HepG2 (cell line): ENCODE data around the gene C10orf143.

ENCODE experiments used
- EED ChIP-seq: sonication (generic); formaldehyde crosslinking; IDR thresholded peaks from 2 replicates; pipeline ENCODE4 v1.5.0; 2020; ENCODE audit warnings: mild to moderate bottlenecking, missing genetic modification reagents
- EP300 ChIP-seq, 3 experiments: sonication (generic) in 1 of 3; formaldehyde crosslinking in 1 of 3; IDR thresholded peaks; 2 replicates each; pipeline versions ENCODE4 v1.5.1 to v1.6.1; 2011 to 2020; ENCODE audit warnings: low read depth in 2 of 3, low read length in 2 of 3, borderline replicate concordance in 1 of 3, improper control_type of control experiment in 1 of 3, mild to moderate bottlenecking in 1 of 3, missing genetic modification reagents in 1 of 3, moderate library complexity in 1 of 3
- ESRRA ChIP-seq: sonication (generic); formaldehyde crosslinking; IDR thresholded peaks from 2 replicates; pipeline ENCODE4 v1.5.1; 2020; ENCODE audit warnings: mild to moderate bottlenecking, low read depth, missing genetic modification reagents
- SIN3A ChIP-seq: IDR thresholded peaks from 2 replicates; pipeline ENCODE4 v1.6.1; 2011; ENCODE audit warnings: low read depth, mild to moderate bottlenecking, control low read depth, low read length, borderline replicate concordance
- SNAPC4 ChIP-seq: sonication (generic); formaldehyde crosslinking; IDR thresholded peaks from 2 replicates; pipeline ENCODE4 v1.4.0; 2020; ENCODE audit warnings: mild to moderate bottlenecking, missing genetic modification reagents
- SP1 ChIP-seq, 2 experiments: fragments of 450-650 bp in 1 of 2; sonication (generic) in 1 of 2; formaldehyde crosslinking in 1 of 2; IDR thresholded peaks; 2 replicates each; pipeline versions ENCODE4 v1.4.0 to v1.6.1; 2016 to 2020; ENCODE audit warnings: missing genetic modification reagents in 1 of 2
- STAG1 ChIP-seq: sonication (generic); formaldehyde crosslinking; IDR thresholded peaks from 2 replicates; pipeline ENCODE4 v1.4.0; 2020; ENCODE audit warnings: missing genetic modification reagents
- TBX2 ChIP-seq: sonication (generic); formaldehyde crosslinking; IDR thresholded peaks from 2 replicates; pipeline ENCODE4 v1.5.0; 2020; ENCODE audit warnings: missing genetic modification reagents, mild to moderate bottlenecking, borderline replicate concordance
- ZNF567 ChIP-seq: sonication (generic); formaldehyde crosslinking; IDR thresholded peaks from 2 replicates; pipeline ENCODE4 v1.8.1; 2023; ENCODE audit warnings: mild to moderate bottlenecking, missing genetic modification reagents, borderline replicate concordance

GRCh38 chr10:130040817-130041330 is 69.8 kb downstream of the C10orf143 start:
- TF ChIP-seq EP300 (IDR thresholded peaks at IDR 0.05; ENCODE audit: low read depth in 2 of 2, low read length in 2 of 2) = no peak
- no peak for TF ChIP-seq EP300 (CRISPR knock-in tag; IDR thresholded peaks at IDR 0.05; ENCODE audit: borderline replicate concordance)
- TF ChIP-seq SIN3A = no peak
- TF ChIP-seq ZNF567 (CRISPR knock-in tag) = no peak
- TF ChIP-seq SNAPC4 (CRISPR knock-in tag) = no peak
- TF ChIP-seq STAG1 (CRISPR knock-in tag) = no peak
- no peak for TF ChIP-seq ESRRA (CRISPR knock-in tag)
- no peak for TF ChIP-seq SP1 (IDR thresholded peaks at IDR 0.05)
- TF ChIP-seq SP1 (CRISPR knock-in tag; IDR thresholded peaks at IDR 0.05) = no peak
- TF ChIP-seq EED (CRISPR knock-in tag) = no peak
- no peak for TF ChIP-seq TBX2 (CRISPR knock-in tag)
